HEK293 (cell line): ENCODE data around the gene SYCN.

Experiments
- CTCF ChIP-seq: fragments of 450-650 bp; formaldehyde crosslinking; IDR thresholded peaks from 2 replicates; pipeline ENCODE4 v1.5.1; 2016; ENCODE audit warnings: missing biosample characterization, missing genetic modification characterization
- EGR2 ChIP-seq: fragments of 450-650 bp; formaldehyde crosslinking; IDR thresholded peaks from 2 replicates; pipeline ENCODE4 v1.5.1; 2016; ENCODE audit warnings: low read depth, missing biosample characterization, missing genetic modification characterization
- FEZF1 ChIP-seq: fragments of 450-650 bp; formaldehyde crosslinking; IDR thresholded peaks from 2 replicates; pipeline ENCODE4 v1.5.1; 2016; ENCODE audit warnings: missing biosample characterization, missing genetic modification characterization
- KLF1 ChIP-seq: fragments of 450-650 bp; formaldehyde crosslinking; IDR thresholded peaks from 2 replicates; pipeline ENCODE4 v1.5.1; 2016; ENCODE audit warnings: missing biosample characterization, missing genetic modification characterization
- PBX3 ChIP-seq: sonication (generic); formaldehyde crosslinking; IDR thresholded peaks from 2 replicates; pipeline ENCODE4 v1.8.1; 2022; ENCODE audit warnings: mild to moderate bottlenecking, moderate library complexity, missing genetic modification reagents
- REST ChIP-seq: fragments of 450-650 bp; formaldehyde crosslinking; IDR thresholded peaks from 2 replicates; pipeline ENCODE4 v1.5.1; 2016; ENCODE audit warnings: missing biosample characterization, missing genetic modification characterization
- TCF7L2 ChIP-seq: IDR thresholded peaks from 2 replicates; pipeline ENCODE4 v1.6.1; 2011; ENCODE audit warnings: low read depth, mild to moderate bottlenecking, inconsistent platforms, low read length, moderate library complexity, borderline replicate concordance
- YY1 ChIP-seq: fragments of 450-650 bp; formaldehyde crosslinking; IDR thresholded peaks from 2 replicates; pipeline ENCODE4 v1.5.1; 2018; ENCODE audit warnings: missing biosample characterization, missing genetic modification characterization
- ZNF274 ChIP-seq, 2 experiments: fragments of 200-500 bp in 1 of 2; fragments of 450-650 bp in 1 of 2; sonication (Bioruptor generic) in 1 of 2; formaldehyde crosslinking in 1 of 2; IDR thresholded peaks; 2 replicates each; pipeline versions ENCODE4 v1.5.1 to v1.6.1; 2014 to 2016; ENCODE audit warnings: borderline replicate concordance in 1 of 2, inconsistent platforms in 1 of 2, low read length in 1 of 2, missing biosample characterization in 1 of 2, missing genetic modification characterization in 1 of 2

GRCh38 chr19:39195755-39196154 is 8.3 kb downstream of the SYCN start:
- TF ChIP-seq CTCF (tag by site-specific recombination) (no peak), TCF7L2 (no peak), ZNF274 (IDR thresholded peaks at IDR 0.05; ENCODE audit: low read length) (no peak), ZNF274 (tag by site-specific recombination; IDR thresholded peaks at IDR 0.05; ENCODE audit: borderline replicate concordance) (no peak), KLF1 (no peak), FEZF1 (tag by site-specific recombination) (no peak), EGR2 (no peak), REST (tag by site-specific recombination) (no peak), PBX3 (CRISPR knock-in tag) (no peak), YY1 (no peak)
